Naive thymus-derived CD4-positive, alpha-beta T cell (primary cell): Measurements from ENCODE around the gene PTPRA. TPM values are rescaled to one million over a fixed set of nuclear protein-coding genes. Genes with fewer than 3 reads are reported as not detected.

Experiments used
- ATAC-seq: fragments of 150-1000 bp; cut with Tn5 transposase; 2 replicates; pipeline ENCODE4 v1.10.0; 2021; ENCODE audit warnings: mild to moderate bottlenecking, moderate library complexity
- CTCF ChIA-PET: fragments of 350-600 bp; sonication (Branson Sonifier 250); formaldehyde crosslinking; loops from one replicate; lab custom pipeline; 2021; ENCODE audit warnings: antibody characterized with exemption; lab: Charles Lee
- POLR2A ChIA-PET: fragments of 350-600 bp; sonication (Branson Sonifier 250); formaldehyde crosslinking; loops from one replicate; lab custom pipeline; 2021; ENCODE audit warnings: antibody characterized with exemption, inconsistent platforms; lab: Charles Lee
- DNase-seq, 9 donors: peaks; one replicate each; pipeline versions ENCODE4 v3.0.0 to v3.0.0-alpha.2; 2020 to 2022; ENCODE audit warnings: mixed read lengths in 1 of 9
- H3K27ac ChIP-seq: one replicate; pipeline ENCODE4 v1.7.0; 2013; ENCODE audit warnings: mild to moderate bottlenecking, low read depth, low read length, moderate library complexity
- H3K27me3 ChIP-seq, 2 donors: one replicate each; pipeline ENCODE4 v1.7.0; 2013; ENCODE audit warnings: low read length in 2 of 2, mild to moderate bottlenecking in 2 of 2, moderate library complexity in 2 of 2; ENCODE audit not compliant: control insufficient read depth in 2 of 2, insufficient read depth in 2 of 2
- H3K36me3 ChIP-seq, 3 experiments: 1 replicate in 2 of 3; 2 replicates in 1 of 3; pipeline ENCODE4 v1.7.0; 2013; ENCODE audit warnings: low read length in 3 of 3, mild to moderate bottlenecking in 3 of 3, moderate library complexity in 1 of 3; ENCODE audit not compliant: insufficient read depth in 3 of 3, control insufficient read depth in 2 of 3
- H3K4me1 ChIP-seq, 2 donors: one replicate each; pipeline ENCODE4 v1.7.0; 2013; ENCODE audit warnings: low read length in 2 of 2, mild to moderate bottlenecking in 2 of 2, moderate library complexity in 1 of 2; ENCODE audit not compliant: control insufficient read depth in 2 of 2, insufficient read depth in 2 of 2
- H3K4me3 ChIP-seq: 2 replicates; pipeline ENCODE4 v1.7.0; 2013; ENCODE audit warnings: mild to moderate bottlenecking, low read length
- H3K9me3 ChIP-seq, 3 experiments: 1 replicate in 2 of 3; 2 replicates in 1 of 3; pipeline ENCODE4 v1.7.0; 2013; ENCODE audit warnings: low read length in 3 of 3; ENCODE audit not compliant: control insufficient read depth in 2 of 3
- H3K27ac Mint-ChIP-seq, 9 donors: one replicate each; pipeline ENCODE4 v1.8.0; 2020 to 2022; ENCODE audit warnings: mixed read lengths in 9 of 9, mild to moderate bottlenecking in 8 of 9, moderate library complexity in 5 of 9, inconsistent platforms in 2 of 9
- H3K27me3 Mint-ChIP-seq, 5 donors: one replicate each; pipeline ENCODE4 v1.8.0; 2021 to 2022; ENCODE audit warnings: mixed read lengths in 5 of 5, mild to moderate bottlenecking in 1 of 5
- H3K36me3 Mint-ChIP-seq, 5 donors: one replicate each; pipeline ENCODE4 v1.8.0; 2020 to 2022; ENCODE audit warnings: mixed read lengths in 5 of 5, mild to moderate bottlenecking in 3 of 5, inconsistent platforms in 1 of 5
- H3K4me1 Mint-ChIP-seq, 7 donors: one replicate each; pipeline ENCODE4 v1.8.0; 2020 to 2022; ENCODE audit warnings: mixed read lengths in 7 of 7, mild to moderate bottlenecking in 3 of 7, inconsistent platforms in 1 of 7
- H3K4me3 Mint-ChIP-seq, 10 donors: one replicate each; pipeline ENCODE4 v1.8.0; 2020 to 2022; ENCODE audit warnings: mild to moderate bottlenecking in 10 of 10, mixed read lengths in 10 of 10, moderate library complexity in 6 of 10, inconsistent platforms in 2 of 10
- H3K9me3 Mint-ChIP-seq, 11 donors: one replicate each; pipeline ENCODE4 v1.8.0; 2020 to 2022; ENCODE audit warnings: mixed read lengths in 11 of 11, mild to moderate bottlenecking in 4 of 11, inconsistent platforms in 1 of 11, moderate library complexity in 1 of 11
- intact Hi-C, 2 donors: fragments of 100-400 bp; cut with micrococcal nuclease; formaldehyde crosslinking; loops; one replicate each; pipeline ENCODE4 v1.15.1; 2023
- polyA plus RNA-seq, 2 donors: library from polyadenylated mRNA; unstranded; fragments of 300-500 nt; fragmentation: Illumina TruSeq; gene quantifications; one replicate each; pipeline ENCODE4 v1.2.3, GENCODE V29; 2021
- total RNA-seq, 6 experiments: library from RNA in 5 of 6; stranded (reverse) in 5 of 6; gene quantifications; 1 replicate in 5 of 6; 2 replicates in 1 of 6; pipeline ENCODE4 v1.2.3 and lab custom pipeline; 2021 to 2026

PTPRA gene
- total and polyA plus RNA-seq, 7 experiments from 2014 or later: 27.5 to 86.6 (median 78.2) TPM

DNA sequence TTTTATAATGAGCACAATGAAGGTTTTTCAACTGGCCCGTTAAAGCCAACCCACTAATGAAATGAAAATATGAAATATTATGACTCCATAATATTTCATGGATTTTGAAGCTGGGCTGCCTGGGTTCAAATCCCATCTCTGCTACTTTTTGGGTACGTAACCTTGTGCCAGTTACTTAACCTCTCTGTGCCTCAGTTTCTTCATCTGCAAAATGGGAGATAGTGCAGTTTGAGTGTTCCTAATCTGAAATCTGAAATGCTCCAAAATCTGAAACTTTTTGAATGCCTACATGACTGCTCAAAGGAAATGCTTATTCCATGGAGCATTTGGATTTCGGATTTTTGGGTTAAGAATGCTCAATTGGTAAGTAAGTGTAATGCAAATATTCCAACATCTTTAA is 29.5 kb downstream of the PTPRA start:
- Mint-ChIP-seq H3K9me3 (no peaks in the 10 kb centered on the region), H3K27me3 (no peaks in the 10 kb centered on the region), H3K36me3 (peaks cover 0 to 7% (median 5%) of the 10 kb centered on the region in 5 donors), H3K27ac (no peak overlapping the region), H3K4me3 (no peak overlapping the region), H3K4me1 (peaks cover 29 to 71% (median 64%) of the 10 kb centered on the region in 7 donors)
- Histone ChIP-seq H3K27me3 (no peaks in the 10 kb centered on the region), H3K4me1 (peaks cover 0 to 13% of the 10 kb centered on the region in 2 donors), H3K27ac (no peak overlapping the region), H3K4me3 (no peak overlapping the region), H3K9me3 (no peaks in the 10 kb centered on the region), H3K36me3 (no peaks in the 10 kb centered on the region)
- CTCF ChIA-PET: no interaction called here
- POLR2A ChIA-PET: no interaction called here
- no peak for ATAC-seq
- intact Hi-C loops: no loop called here
- DNase-seq: no peak

DNA sequence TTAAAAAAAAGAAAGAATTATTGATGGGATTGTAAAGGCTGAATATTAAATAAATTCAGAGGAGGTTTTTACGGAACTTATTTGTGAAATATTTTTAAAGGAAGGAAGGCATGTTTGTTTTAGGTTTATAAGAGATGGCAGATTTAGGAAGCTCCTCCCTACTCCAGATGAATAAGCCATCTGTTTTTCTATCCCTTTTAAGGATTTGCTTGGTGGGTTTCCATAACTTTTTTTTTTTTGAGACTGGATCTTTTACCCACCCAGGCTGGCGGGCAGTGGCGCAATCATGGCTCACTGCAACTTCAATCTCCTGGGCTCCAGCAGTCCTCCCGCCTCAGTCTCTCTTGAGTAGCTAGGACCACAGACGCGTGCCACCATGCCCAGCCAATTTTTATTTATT is 30.4 kb downstream of the PTPRA start:
- CTCF ChIA-PET: interaction anchor here (0.6 kb wide), 1 partner anchor 422 kb away, joined by 3 read pairs; no protein-coding TSS in a partner anchor
- ATAC-seq (no peak), DNase-seq (no peak)
- intact Hi-C loops: no loop called here
- POLR2A ChIA-PET: interaction anchor here (1.2 kb wide), 1 partner anchor 21 kb away, joined by 3 read pairs; no protein-coding TSS in a partner anchor
- H3K36me3 ChIP-seq: no peaks in the 10 kb centered on the region
- no peak overlapping the region for H3K27ac ChIP-seq
- H3K36me3 Mint-ChIP-seq: peaks cover 0 to 7% (median 5%) of the 10 kb centered on the region in 5 donors
- H3K27ac Mint-ChIP-seq: no peak overlapping the region
- no peaks in the 10 kb centered on the region for H3K27me3 Mint-ChIP-seq
- no peaks in the 10 kb centered on the region for H3K9me3 Mint-ChIP-seq
- H3K4me3 ChIP-seq: no peak overlapping the region
- peaks cover 31 to 74% (median 65%) of the 10 kb centered on the region in 7 donors for H3K4me1 Mint-ChIP-seq
- no peaks in the 10 kb centered on the region for H3K27me3 ChIP-seq
- H3K4me1 ChIP-seq: peaks cover 0 to 13% of the 10 kb centered on the region in 2 donors
- H3K4me3 Mint-ChIP-seq: no peak overlapping the region
- no peaks in the 10 kb centered on the region for H3K9me3 ChIP-seq

DNA sequence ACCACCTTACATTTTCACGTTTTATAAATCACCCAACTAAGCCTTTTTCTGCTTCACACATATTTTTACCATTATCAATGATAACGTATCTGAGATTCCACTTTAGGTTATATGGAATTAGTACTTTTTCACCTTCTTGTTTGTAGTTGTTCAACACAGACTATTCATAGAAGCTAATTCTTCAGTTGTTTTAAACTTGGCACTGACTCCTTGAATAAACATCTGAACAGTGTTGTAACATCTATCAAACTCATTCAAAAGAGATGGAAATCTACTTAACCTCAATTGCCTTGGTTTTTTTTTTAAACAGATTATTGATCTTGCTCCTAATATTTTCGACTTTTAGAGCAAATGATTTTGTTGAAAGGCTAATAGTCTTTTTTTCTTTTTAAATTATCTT is 34.2 kb downstream of the PTPRA start:
- DNase-seq: no peak
- no peaks in the 10 kb centered on the region for H3K4me1 ChIP-seq
- no peaks in the 10 kb centered on the region for H3K9me3 ChIP-seq
- no peak overlapping the region for H3K4me3 ChIP-seq
- CTCF ChIA-PET: no interaction called here
- H3K27me3 Mint-ChIP-seq: no peaks in the 10 kb centered on the region
- H3K9me3 Mint-ChIP-seq: no peaks in the 10 kb centered on the region
- H3K36me3 ChIP-seq: no peaks in the 10 kb centered on the region
- POLR2A ChIA-PET: interaction anchor here (1.0 kb wide), 1 partner anchor 10 kb away, joined by 3 read pairs; no protein-coding TSS in a partner anchor
- intact Hi-C loops: no loop called here
- H3K27me3 ChIP-seq: no peaks in the 10 kb centered on the region
- no peak overlapping the region for H3K27ac ChIP-seq
- H3K27ac Mint-ChIP-seq: no peak overlapping the region
- ATAC-seq: no peak
- peaks cover 5 to 44% (median 32%) of the 10 kb centered on the region in 7 donors for H3K4me1 Mint-ChIP-seq
- peaks cover 0 to 11% (median 8%) of the 10 kb centered on the region in 5 donors for H3K36me3 Mint-ChIP-seq
- H3K4me3 Mint-ChIP-seq: no peak overlapping the region

DNA sequence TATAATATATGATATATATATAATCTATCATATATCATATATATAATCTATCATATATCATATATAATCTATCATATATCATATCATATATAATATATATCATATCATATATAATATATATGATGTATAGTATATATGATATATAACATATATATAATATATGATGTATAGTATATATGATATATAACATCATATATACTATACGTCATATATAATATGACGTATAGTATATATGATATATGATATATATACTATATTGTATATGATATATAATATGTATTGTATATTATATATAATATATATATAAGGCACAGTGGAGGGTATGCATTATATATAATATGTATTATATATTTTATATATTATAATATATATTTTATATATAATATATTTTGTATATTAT is 36.7 kb downstream of the PTPRA start:
- Histone ChIP-seq H3K4me3 (no peak overlapping the region), H3K36me3 (no peaks in the 10 kb centered on the region), H3K4me1 (no peaks in the 10 kb centered on the region), H3K27me3 (no peaks in the 10 kb centered on the region), H3K9me3 (no peaks in the 10 kb centered on the region), H3K27ac (no peak overlapping the region)
- no peak for ATAC-seq
- H3K36me3 Mint-ChIP-seq: peaks cover 0 to 8% (median 3%) of the 10 kb centered on the region in 5 donors
- intact Hi-C loops: loop anchor here in 1 of 2 donors (10.0 kb wide), 1 partner anchor 65 kb away; no protein-coding TSS in a partner anchor
- H3K27ac Mint-ChIP-seq: no peak overlapping the region
- no peak for DNase-seq
- H3K4me1 Mint-ChIP-seq: peaks cover 3 to 38% (median 15%) of the 10 kb centered on the region in 7 donors
- CTCF ChIA-PET: no interaction called here
- no peak overlapping the region for H3K4me3 Mint-ChIP-seq
- no peaks in the 10 kb centered on the region for H3K9me3 Mint-ChIP-seq
- no peaks in the 10 kb centered on the region for H3K27me3 Mint-ChIP-seq
- POLR2A ChIA-PET: no interaction called here

DNA sequence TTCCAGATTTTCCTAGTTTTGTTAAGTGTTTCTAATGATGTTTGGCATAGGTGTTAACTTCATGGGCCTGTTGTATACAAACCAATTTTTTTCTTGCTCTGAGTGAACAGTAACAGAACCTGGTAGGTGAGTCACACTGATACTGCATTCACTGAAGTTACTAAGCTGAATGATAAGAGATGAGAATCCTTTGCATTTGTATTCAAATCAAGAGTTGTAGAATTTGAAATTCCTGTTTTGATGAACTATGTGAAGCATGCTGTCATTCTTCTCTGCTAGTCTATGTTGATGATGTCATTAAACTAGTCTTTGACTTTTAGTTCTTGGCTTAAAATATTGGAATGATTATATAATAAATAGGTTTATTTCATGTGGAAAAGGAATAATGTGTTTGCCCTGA is 37.9 kb downstream of the PTPRA start:
- ATAC-seq (no peak), DNase-seq (no peak)
- no peaks in the 10 kb centered on the region for H3K36me3 ChIP-seq
- H3K27me3 ChIP-seq: no peaks in the 10 kb centered on the region
- Mint-ChIP-seq H3K27me3 (no peaks in the 10 kb centered on the region), H3K4me1 (peaks cover 5 to 34% (median 9%) of the 10 kb centered on the region in 7 donors), H3K27ac (no peak overlapping the region), H3K9me3 (no peaks in the 10 kb centered on the region), H3K4me3 (no peak overlapping the region), H3K36me3 (peaks cover 0 to 13% (median 3%) of the 10 kb centered on the region in 5 donors)
- H3K4me3 ChIP-seq: no peak overlapping the region
- CTCF ChIA-PET: no interaction called here
- intact Hi-C loops: loop anchor here in 1 of 2 donors (10.0 kb wide), 1 partner anchor 64 kb away; no protein-coding TSS in a partner anchor
- POLR2A ChIA-PET: no interaction called here
- H3K9me3 ChIP-seq: no peaks in the 10 kb centered on the region
- no peak overlapping the region for H3K27ac ChIP-seq
- H3K4me1 ChIP-seq: no peaks in the 10 kb centered on the region

DNA sequence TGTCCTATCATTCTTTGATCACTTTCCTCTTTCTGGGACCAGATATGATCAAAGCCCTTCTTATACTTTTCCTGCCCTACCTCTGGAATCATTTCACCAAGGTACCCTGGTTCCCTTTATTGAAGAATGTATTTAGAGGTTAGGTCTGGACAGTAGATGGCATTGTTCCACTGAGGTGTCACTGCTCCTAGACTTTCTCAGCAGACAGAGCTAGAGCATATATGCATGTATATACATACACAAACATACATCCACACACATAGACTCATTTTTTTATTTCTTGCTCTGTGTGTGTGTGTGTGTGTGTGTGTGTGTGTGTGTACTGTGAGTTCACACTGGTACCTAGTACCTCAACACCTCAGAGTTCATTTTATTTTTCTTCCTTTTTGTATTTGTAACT is 40.9 kb downstream of the PTPRA start:
- H3K9me3 Mint-ChIP-seq: no peaks in the 10 kb centered on the region
- ChIA-PET POLR2A (no interaction called here), CTCF (interaction anchor here (0.6 kb wide), 1 partner anchor 9 kb away, joined by 3 read pairs; no protein-coding TSS in a partner anchor)
- H3K27me3 Mint-ChIP-seq: no peaks in the 10 kb centered on the region
- no peak for ATAC-seq
- H3K4me3 Mint-ChIP-seq: no peak overlapping the region
- Histone ChIP-seq H3K27me3 (no peaks in the 10 kb centered on the region), H3K4me1 (no peaks in the 10 kb centered on the region), H3K36me3 (no peaks in the 10 kb centered on the region), H3K9me3 (no peaks in the 10 kb centered on the region), H3K27ac (no peak overlapping the region), H3K4me3 (no peak overlapping the region)
- no peak overlapping the region for H3K27ac Mint-ChIP-seq
- intact Hi-C loops: loop anchor here in 1 of 2 donors (10.0 kb wide), 1 partner anchor 61 kb away; no protein-coding TSS in a partner anchor
- H3K4me1 Mint-ChIP-seq: peaks cover 12 to 40% (median 16%) of the 10 kb centered on the region in 7 donors
- no peak for DNase-seq
- peaks cover 3 to 16% (median 7%) of the 10 kb centered on the region in 5 donors for H3K36me3 Mint-ChIP-seq

DNA sequence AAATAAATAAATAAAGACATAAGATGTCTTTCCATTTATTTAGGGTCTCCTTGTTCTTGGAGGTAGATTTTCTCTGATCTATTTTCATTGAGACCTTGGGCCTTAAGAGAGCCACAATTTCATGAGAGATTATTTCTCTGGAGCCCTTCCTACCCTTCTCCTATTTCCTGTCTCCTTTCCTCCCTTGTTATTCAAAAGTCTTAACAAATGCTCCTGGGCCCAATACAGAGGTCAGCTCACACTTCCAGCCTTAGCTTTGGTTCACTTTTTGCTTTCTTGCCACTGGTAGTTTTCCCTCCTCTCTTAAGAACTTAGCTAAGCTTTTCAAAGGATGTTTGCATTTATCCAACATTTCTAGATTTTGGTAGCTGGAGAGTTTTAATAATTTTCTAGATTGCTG is 44.0 kb downstream of the PTPRA start:
- H3K4me3 Mint-ChIP-seq: no peak overlapping the region
- H3K27ac ChIP-seq: no peak overlapping the region
- POLR2A ChIA-PET: no interaction called here
- H3K4me1 Mint-ChIP-seq: peaks cover 18 to 50% (median 37%) of the 10 kb centered on the region in 7 donors
- no peaks in the 10 kb centered on the region for H3K27me3 ChIP-seq
- H3K36me3 ChIP-seq: peaks cover 0 to 4% (median 0%) of the 10 kb centered on the region in 3 experiments
- CTCF ChIA-PET: interaction anchor here (0.7 kb wide), 1 partner anchor 19 kb away, joined by 3 read pairs; no protein-coding TSS in a partner anchor
- no peaks in the 10 kb centered on the region for H3K9me3 ChIP-seq
- H3K27me3 Mint-ChIP-seq: no peaks in the 10 kb centered on the region
- no peaks in the 10 kb centered on the region for H3K9me3 Mint-ChIP-seq
- H3K4me3 ChIP-seq: no peak overlapping the region
- DNase-seq (no peak), ATAC-seq (no peak)
- no peaks in the 10 kb centered on the region for H3K4me1 ChIP-seq
- peaks cover 4 to 14% (median 9%) of the 10 kb centered on the region in 5 donors for H3K36me3 Mint-ChIP-seq
- H3K27ac Mint-ChIP-seq: peak overlapping the region in 2 of 9 donors; percentile 29 to 40
- intact Hi-C loops: loop anchor here in 1 of 2 donors (10.0 kb wide), 1 partner anchor 58 kb away; no protein-coding TSS in a partner anchor
